Measurements from ENCODE around the gene PRR13.

DNA sequence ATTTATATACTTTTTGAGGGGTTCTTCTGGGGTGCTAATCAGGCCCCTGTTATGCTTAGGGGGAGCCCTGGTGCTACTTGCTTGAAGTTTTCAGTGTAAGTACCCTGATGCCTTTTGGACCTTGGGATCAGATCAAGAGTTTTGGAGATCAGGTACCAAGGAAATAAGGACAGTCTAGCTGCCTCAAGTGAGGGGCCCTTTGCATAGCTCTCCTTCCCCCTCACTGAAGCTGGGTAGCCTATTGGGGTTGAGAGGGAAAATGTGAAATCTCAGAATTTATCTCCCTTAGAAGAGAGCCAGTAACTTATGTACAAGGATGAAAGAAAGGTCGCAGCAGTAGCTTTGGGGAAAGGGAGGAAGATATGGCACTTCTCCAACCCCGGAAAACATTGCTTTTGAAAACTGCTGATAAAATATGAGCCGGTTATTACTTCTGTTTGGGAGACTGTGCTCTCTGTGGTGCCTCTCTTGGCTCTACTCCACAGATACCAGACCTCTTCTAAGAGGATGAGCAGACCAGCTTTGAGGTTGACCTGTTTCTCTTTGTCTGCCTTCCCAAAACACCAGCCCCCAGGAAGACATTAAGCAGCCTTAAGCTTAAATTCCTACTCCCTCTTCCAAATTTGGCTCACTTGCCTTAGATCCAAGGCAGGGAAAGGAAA, 26.6 kb upstream of the PRR13 start:
- TF ChIP-seq POLR2AphosphoS5 (IDR thresholded peaks at IDR 0.05; ENCODE audit: low read depth, low read length) (no peak), SIN3A (IDR thresholded peaks at IDR 0.05; ENCODE audit: borderline replicate concordance, insufficient read depth, low read length) (no peak), TAF1 (IDR thresholded peaks at IDR 0.05; ENCODE audit: borderline replicate concordance, insufficient read depth, low read length) (no peak)
